Nephron progenitor cell (in vitro differentiated cells): Measurements from ENCODE around the gene RNASEH2B.

Source experiments
- DNase-seq: peaks from one replicate; pipeline ENCODE4 v3.0.0; 2021
- H3K27ac Mint-ChIP-seq: 2 replicates; pipeline ENCODE4 v1.8.0; 2021; ENCODE audit warnings: mild to moderate bottlenecking, moderate library complexity, mixed read lengths
- H3K27me3 Mint-ChIP-seq: 2 replicates; pipeline ENCODE4 v1.8.0; 2021; ENCODE audit warnings: mild to moderate bottlenecking, low read depth, mixed read lengths; ENCODE audit not compliant: poor library complexity
- H3K36me3 Mint-ChIP-seq: 2 replicates; pipeline ENCODE4 v1.8.0; 2021; ENCODE audit warnings: low read depth, mixed read lengths
- H3K4me1 Mint-ChIP-seq: 2 replicates; pipeline ENCODE4 v1.8.0; 2021; ENCODE audit warnings: mixed read lengths
- H3K4me3 Mint-ChIP-seq: 2 replicates; pipeline ENCODE4 v1.8.0; 2021; ENCODE audit warnings: mild to moderate bottlenecking, moderate library complexity, mixed read lengths
- H3K9me3 Mint-ChIP-seq: 2 replicates; pipeline ENCODE4 v1.8.0; 2021; ENCODE audit warnings: mild to moderate bottlenecking, moderate library complexity, mixed read lengths
- CTCF ChIP-seq: fragments of 200-600 bp; sonication (generic); IDR thresholded peaks from 2 replicates; pipeline ENCODE4 v1.5.0; 2021; ENCODE audit warnings: antibody characterized with exemption

The RNASEH2B gene

GRCh38 chr13:50873467-50873866 is 36.1 kb upstream of the RNASEH2B start:
- Mint-ChIP-seq H3K36me3 (peaks cover 4% of the 10 kb centered on the region), H3K27ac (peak overlapping the region; percentile 56), H3K4me1 (peaks cover 5% of the 10 kb centered on the region), H3K4me3 (no peak overlapping the region), H3K9me3 (peaks cover 4% of the 10 kb centered on the region), H3K27me3 (no peaks in the 10 kb centered on the region)
- TF ChIP-seq CTCF, result no peak
- DNase-seq, result no peak

- Mint-ChIP-seq H3K36me3 (peaks cover 4% of the 10 kb centered on the region), H3K9me3 (peaks cover 4% of the 10 kb centered on the region), H3K27me3 (no peaks in the 10 kb centered on the region), H3K4me1 (peaks cover 5% of the 10 kb centered on the region), H3K4me3 (no peak overlapping the region), H3K27ac (peak overlapping the region; percentile 56)
- no peak for DNase-seq
- no peak for TF ChIP-seq CTCF
Measured at GRCh38 chr13:50873991-50874390, 35.6 kb upstream of the RNASEH2B start.

GRCh38 chr13:50882816-50883435 is 26.7 kb upstream of the RNASEH2B start:
- TF ChIP-seq CTCF, result no peak
- H3K27ac Mint-ChIP-seq, result no peak overlapping the region
- H3K9me3 Mint-ChIP-seq, result peaks cover 9% of the 10 kb centered on the region
- no peaks in the 10 kb centered on the region for H3K4me1 Mint-ChIP-seq
- H3K27me3 Mint-ChIP-seq, result no peaks in the 10 kb centered on the region
- peaks cover 10% of the 10 kb centered on the region for H3K36me3 Mint-ChIP-seq
- no peak overlapping the region for H3K4me3 Mint-ChIP-seq
- DNase-seq, result no peak

- peaks cover 9% of the 10 kb centered on the region for H3K9me3 Mint-ChIP-seq
- DNase-seq, result no peak
- no peak for TF ChIP-seq CTCF
- H3K27ac Mint-ChIP-seq, result no peak overlapping the region
- no peak overlapping the region for H3K4me3 Mint-ChIP-seq
- H3K36me3 Mint-ChIP-seq, result peaks cover 10% of the 10 kb centered on the region
- H3K27me3 Mint-ChIP-seq, result no peaks in the 10 kb centered on the region
- no peaks in the 10 kb centered on the region for H3K4me1 Mint-ChIP-seq
Measured at GRCh38 chr13:50883728-50884127, 25.9 kb upstream of the RNASEH2B start.

- no peaks in the 10 kb centered on the region for H3K27me3 Mint-ChIP-seq
- H3K4me3 Mint-ChIP-seq, result no peak overlapping the region
- no peak overlapping the region for H3K27ac Mint-ChIP-seq
- no peak for TF ChIP-seq CTCF
- no peaks in the 10 kb centered on the region for H3K4me1 Mint-ChIP-seq
- H3K9me3 Mint-ChIP-seq, result peaks cover 9% of the 10 kb centered on the region
- no peak for DNase-seq
- H3K36me3 Mint-ChIP-seq, result peaks cover 10% of the 10 kb centered on the region
Measured at GRCh38 chr13:50884265-50884664, 25.3 kb upstream of the RNASEH2B start.

- H3K27ac Mint-ChIP-seq, result no peak overlapping the region
- TF ChIP-seq CTCF, result no peak
- no peaks in the 10 kb centered on the region for H3K4me1 Mint-ChIP-seq
- peaks cover 5% of the 10 kb centered on the region for H3K9me3 Mint-ChIP-seq
- H3K36me3 Mint-ChIP-seq, result peaks cover 9% of the 10 kb centered on the region
- no peak for DNase-seq
- H3K27me3 Mint-ChIP-seq, result no peaks in the 10 kb centered on the region
- H3K4me3 Mint-ChIP-seq, result no peak overlapping the region
Measured at GRCh38 chr13:50887151-50887550, 22.4 kb upstream of the RNASEH2B start.
